GM12878 (cell line): ENCODE results near the gene EYS. TPM values are rescaled to one million over a fixed set of nuclear protein-coding genes. Genes with fewer than 3 reads are reported as not detected.

Experiments used
- ATAC-seq: fragments of 200-7000 bp; cut with Tn5 transposase; 3 replicates; pipeline ENCODE4 v1.9.1; 2020; ENCODE audit warnings: mild to moderate bottlenecking, moderate library complexity
- BruUV-seq: library from RNA; stranded (reverse); fragments of 400-500 nt; replicated peaks from 2 replicates; lab custom pipeline; 2021; lab: Mats Ljungman, UMichigan
- CTCF ChIA-PET: fragments of 300-600 bp; sonication (Branson Sonifier 250); formaldehyde crosslinking; extraction: SDS; loops from one replicate; lab custom pipeline; 2021; ENCODE audit warnings: inconsistent platforms; lab: Yijun Ruan, JAX
- POLR2A ChIA-PET: fragments of 350-600 bp; formaldehyde crosslinking; extraction: SDS; loops from one replicate; lab custom pipeline; 2021; ENCODE audit warnings: inconsistent platforms; lab: Charles Lee
- RAD21 ChIA-PET: fragments of 300-600 bp; sonication (Branson Sonifier 250); formaldehyde crosslinking; loops from one replicate; lab custom pipeline; 2023; ENCODE audit warnings: antibody characterized with exemption; ENCODE audit not compliant: unreplicated experiment; lab: Charles Lee
- SMC1A ChIA-PET: fragments of 300-600 bp; sonication (Branson Sonifier 250); formaldehyde crosslinking; loops from one replicate; lab custom pipeline; 2023; ENCODE audit not compliant: unreplicated experiment, uncharacterized antibody; lab: Charles Lee
- DNase-seq: peaks from one replicate; pipeline ENCODE4 v3.0.0-alpha.2; 2011; ENCODE audit warnings: low read depth, low spot score
- FAIRE-seq: peaks from 3 replicates; lab custom pipeline; 2011; peaks lifted over from hg19 to GRCh38; lab: Jason Lieb, UNC
- H2AFZ ChIP-seq: 2 replicates; pipeline ENCODE4 v1.6.0; 2011; ENCODE audit warnings: low read depth, low read length, control low read depth; ENCODE audit not compliant: control insufficient read depth
- H3K27ac ChIP-seq: 2 replicates; pipeline ENCODE4 v1.5.1; 2011; ENCODE audit warnings: control low read depth; ENCODE audit not compliant: control insufficient read depth, insufficient read depth
- H3K27me3 ChIP-seq, 2 experiments: replicated peaks in 1 of 2; 2 replicates each; pipeline versions ENCODE4 v1.6.0 to v1.6.1; 2011; ENCODE audit warnings: low read length in 1 of 2; ENCODE audit not compliant: control insufficient read depth in 2 of 2, insufficient read depth in 2 of 2
- H3K36me3 ChIP-seq, 2 experiments: 2 replicates each; pipeline ENCODE4 v1.5.1; 2011; ENCODE audit warnings: low read length in 1 of 2; ENCODE audit not compliant: control insufficient read depth in 2 of 2, insufficient read depth in 2 of 2
- H3K4me1 ChIP-seq: 2 replicates; pipeline ENCODE4 v1.6.1; 2011; ENCODE audit warnings: mild to moderate bottlenecking, low read length, moderate library complexity, mixed read lengths; ENCODE audit not compliant: control insufficient read depth, insufficient read depth
- H3K4me2 ChIP-seq: 2 replicates; pipeline ENCODE4 v1.6.0; 2011; ENCODE audit warnings: control low read depth; ENCODE audit not compliant: control insufficient read depth, insufficient read depth
- H3K4me3 ChIP-seq: fragments of 200-600 bp; sonication (generic); 2 replicates; pipeline ENCODE4 v1.5.1; 2016
- H3K79me2 ChIP-seq: 2 replicates; pipeline ENCODE4 v1.6.0; 2011; ENCODE audit warnings: low read length; ENCODE audit not compliant: control insufficient read depth, insufficient read depth
- H3K9ac ChIP-seq: 2 replicates; pipeline ENCODE4 v1.8.0; 2011; ENCODE audit warnings: low read length, control low read depth, mixed read lengths; ENCODE audit not compliant: control insufficient read depth, insufficient read depth
- H3K9me3 ChIP-seq: replicated peaks from 3 replicates; pipeline ENCODE4 v1.5.1; 2011; ENCODE audit warnings: mild to moderate bottlenecking, low read length; ENCODE audit not compliant: control insufficient read depth, insufficient read depth
- H4K20me1 ChIP-seq: 2 replicates; pipeline ENCODE4 v1.6.0; 2011; ENCODE audit not compliant: control insufficient read depth, insufficient read depth
- ASH2L ChIP-seq: fragments of 300-600, 200-600 bp; sonication (generic); IDR thresholded peaks from 2 replicates; pipeline ENCODE4 v1.6.1; 2017; ENCODE audit warnings: low read depth, mild to moderate bottlenecking, borderline replicate concordance
- CHD4 ChIP-seq: fragments of 200-600 bp; sonication (generic); IDR thresholded peaks from 2 replicates; pipeline ENCODE4 v1.6.1; 2016; ENCODE audit warnings: mild to moderate bottlenecking
- IRF4 ChIP-seq: IDR thresholded peaks from 2 replicates; pipeline ENCODE4 v1.6.1; 2011; ENCODE audit warnings: low read depth, low read length
- KDM1A ChIP-seq: fragments of 200-600 bp; sonication (generic); IDR thresholded peaks from 2 replicates; pipeline ENCODE4 v1.6.1; 2016; ENCODE audit warnings: borderline replicate concordance
- MYB ChIP-seq: fragments of 150-350 bp; IDR thresholded peaks from 2 replicates; pipeline ENCODE4 v1.6.1; 2014; ENCODE audit warnings: mild to moderate bottlenecking, low read depth, low read length, borderline replicate concordance
- NBN ChIP-seq: fragments of 450-650 bp; IDR thresholded peaks from 2 replicates; pipeline ENCODE4 v1.6.1; 2016
- PAX8 ChIP-seq: fragments of 450-650 bp; IDR thresholded peaks from 2 replicates; pipeline ENCODE4 v1.6.1; 2017; ENCODE audit warnings: mild to moderate bottlenecking, moderate library complexity
- RELA ChIP-seq: fragments of 450-650 bp; IDR thresholded peaks from 2 replicates; pipeline ENCODE4 v1.8.0; 2014; ENCODE audit warnings: borderline replicate concordance; ENCODE audit not compliant: partially characterized antibody
- SUPT20H ChIP-seq: IDR thresholded peaks from 2 replicates; pipeline ENCODE4 v1.6.1; 2011; ENCODE audit warnings: low read depth, mild to moderate bottlenecking, low read length, moderate library complexity, borderline replicate concordance; ENCODE audit not compliant: control insufficient read depth
- WGBS: methylation state at CpG from one replicate; pipeline ENCODE4 v1.1.6; 2016; ENCODE audit warnings: low lambda C conversion rate; ENCODE audit not compliant: insufficient replicate concordance, insufficient coverage; ENCODE audit errors: missing lambda C conversion rate; 5-methylcytosine and 5-hydroxymethylcytosine counted together
- in situ Hi-C: fragments of 300-500 bp; cut with MboI; formaldehyde crosslinking; loops from 9 replicates; pipeline ENCODE4 v1.14.3; 2018; ENCODE audit warnings: mixed read lengths
- intact Hi-C: fragments of 100-400 bp; cut with micrococcal nuclease; formaldehyde crosslinking; loops from one replicate; pipeline ENCODE4 v1.14.2; 2022; ENCODE audit not compliant: unreplicated experiment
- polyA plus RNA-seq, 11 experiments: library from polyadenylated mRNA; depleted of rRNA in 4 of 11; unstranded in 6 of 11; stranded (reverse) in 5 of 11; fragments of >200 nt; fragmentation: Nextera tagmentation in 4 of 11; fragmentation: Illumina TruSeq in 1 of 11; extraction: Ambion mirVana in 4 of 11; extraction: Trizol in 1 of 11; gene quantifications; 1 replicate in 1 of 11; 2 replicates in 10 of 11; pipeline versions ENCODE4 v1.2.1 to v1.2.3, GENCODE V29; 2011 to 2016; ENCODE audit warnings: inconsistent platforms in 2 of 11, missing spikeins in 2 of 11, low read depth in 1 of 11
- total RNA-seq, 4 experiments: library from RNA; depleted of rRNA in 3 of 4; stranded (reverse); fragments of >200 nt in 3 of 4; fragmentation: Illumina TruSeq in 1 of 4; extraction: Trizol in 1 of 4; gene quantifications; 2 replicates each; pipeline versions ENCODE4 v1.2.1 to v1.2.3, GENCODE V29; 2013 to 2021
- TF ChIP-seq, protein P1 (sequence below): fragments of 450-650 bp; IDR thresholded peaks from 2 replicates; pipeline ENCODE4 v1.6.1; 2018; ENCODE audit warnings: borderline replicate concordance, mild to moderate bottlenecking; ENCODE audit not compliant: partially characterized antibody
- TF ChIP-seq, protein P2 (sequence below): fragments of 150-350 bp; IDR thresholded peaks from 2 replicates; pipeline ENCODE4 v1.6.1; 2014; ENCODE audit warnings: mild to moderate bottlenecking, low read depth, low read length
- TF ChIP-seq, protein P3 (sequence below): IDR thresholded peaks from 2 replicates; pipeline ENCODE4 v1.6.1; 2012; ENCODE audit warnings: low read depth, low read length, improper control_type of control experiment

EYS gene
- total and polyA plus RNA-seq, 10 of the 15 experiments (the other 5 are each of a cell fraction or from before 2014, with no cell fraction given): under 0.01 to 0.14 (median 0.02) TPM; not detected in 1

- TF ChIP-seq, protein P1, sequence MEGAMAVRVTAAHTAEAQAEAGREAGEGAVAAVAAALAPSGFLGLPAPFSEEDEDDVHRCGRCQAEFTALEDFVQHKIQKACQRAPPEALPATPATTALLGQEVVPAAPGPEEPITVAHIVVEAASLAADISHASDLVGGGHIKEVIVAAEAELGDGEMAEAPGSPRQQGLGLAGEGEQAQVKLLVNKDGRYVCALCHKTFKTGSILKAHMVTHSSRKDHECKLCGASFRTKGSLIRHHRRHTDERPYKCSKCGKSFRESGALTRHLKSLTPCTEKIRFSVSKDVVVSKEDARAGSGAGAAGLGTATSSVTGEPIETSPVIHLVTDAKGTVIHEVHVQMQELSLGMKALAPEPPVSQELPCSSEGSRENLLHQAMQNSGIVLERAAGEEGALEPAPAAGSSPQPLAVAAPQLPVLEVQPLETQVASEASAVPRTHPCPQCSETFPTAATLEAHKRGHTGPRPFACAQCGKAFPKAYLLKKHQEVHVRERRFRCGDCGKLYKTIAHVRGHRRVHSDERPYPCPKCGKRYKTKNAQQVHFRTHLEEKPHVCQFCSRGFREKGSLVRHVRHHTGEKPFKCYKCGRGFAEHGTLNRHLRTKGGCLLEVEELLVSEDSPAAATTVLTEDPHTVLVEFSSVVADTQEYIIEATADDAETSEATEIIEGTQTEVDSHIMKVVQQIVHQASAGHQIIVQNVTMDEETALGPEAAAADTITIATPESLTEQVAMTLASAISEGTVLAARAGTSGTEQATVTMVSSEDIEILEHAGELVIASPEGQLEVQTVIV: no peak
- TF ChIP-seq ASH2L (no peak), PAX8 (no peak), CHD4 (no peak), KDM1A (no peak)
- TF ChIP-seq, protein P2, sequence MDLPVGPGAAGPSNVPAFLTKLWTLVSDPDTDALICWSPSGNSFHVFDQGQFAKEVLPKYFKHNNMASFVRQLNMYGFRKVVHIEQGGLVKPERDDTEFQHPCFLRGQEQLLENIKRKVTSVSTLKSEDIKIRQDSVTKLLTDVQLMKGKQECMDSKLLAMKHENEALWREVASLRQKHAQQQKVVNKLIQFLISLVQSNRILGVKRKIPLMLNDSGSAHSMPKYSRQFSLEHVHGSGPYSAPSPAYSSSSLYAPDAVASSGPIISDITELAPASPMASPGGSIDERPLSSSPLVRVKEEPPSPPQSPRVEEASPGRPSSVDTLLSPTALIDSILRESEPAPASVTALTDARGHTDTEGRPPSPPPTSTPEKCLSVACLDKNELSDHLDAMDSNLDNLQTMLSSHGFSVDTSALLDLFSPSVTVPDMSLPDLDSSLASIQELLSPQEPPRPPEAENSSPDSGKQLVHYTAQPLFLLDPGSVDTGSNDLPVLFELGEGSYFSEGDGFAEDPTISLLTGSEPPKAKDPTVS: no peak
- TF ChIP-seq, protein P3, sequence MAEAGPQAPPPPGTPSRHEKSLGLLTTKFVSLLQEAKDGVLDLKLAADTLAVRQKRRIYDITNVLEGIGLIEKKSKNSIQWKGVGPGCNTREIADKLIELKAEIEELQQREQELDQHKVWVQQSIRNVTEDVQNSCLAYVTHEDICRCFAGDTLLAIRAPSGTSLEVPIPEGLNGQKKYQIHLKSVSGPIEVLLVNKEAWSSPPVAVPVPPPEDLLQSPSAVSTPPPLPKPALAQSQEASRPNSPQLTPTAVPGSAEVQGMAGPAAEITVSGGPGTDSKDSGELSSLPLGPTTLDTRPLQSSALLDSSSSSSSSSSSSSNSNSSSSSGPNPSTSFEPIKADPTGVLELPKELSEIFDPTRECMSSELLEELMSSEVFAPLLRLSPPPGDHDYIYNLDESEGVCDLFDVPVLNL: no peak
These were observed 1721.8 kb downstream of the EYS start (continued) for GRCh38 chr6:63985223-63985622.

DNA sequence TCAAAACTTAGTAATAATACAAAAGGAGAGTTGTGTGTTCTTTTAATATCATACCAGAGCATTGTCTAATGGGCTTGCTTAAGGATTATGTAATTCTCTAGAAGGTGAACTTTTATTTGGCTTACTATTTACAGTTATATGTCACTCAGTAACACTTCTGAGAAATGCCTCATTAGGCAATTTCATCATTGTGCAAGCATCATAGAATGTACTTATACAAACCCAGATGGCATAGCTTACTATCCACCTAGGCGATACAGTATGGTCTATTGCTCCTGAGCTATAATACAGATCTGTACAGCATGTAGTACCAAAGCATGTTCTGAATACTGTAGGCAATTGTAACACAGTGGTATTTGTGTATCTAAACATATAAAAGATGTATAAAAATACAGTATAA lies 1731.3 kb downstream of the EYS start:
- CTCF ChIA-PET: no interaction called here
- Histone ChIP-seq H3K79me2 (no peaks in the 10 kb centered on the region), H3K4me1 (no peaks in the 10 kb centered on the region)
- no TSS peak for BruUV-seq
- 0% methylated on average over 1 of the region's 1 CpG for WGBS
- intact Hi-C loops (no loop called here), in situ Hi-C loops (no loop called here)
- TF ChIP-seq MYB (no peak), RELA (no peak), NBN (no peak), KDM1A (no peak), IRF4 (no peak), SUPT20H (no peak)
- TF ChIP-seq, all 136 proteins: peak for 0
- Histone ChIP-seq H3K27ac (no peak overlapping the region), H2AFZ (no peak overlapping the region), H3K4me3 (no peak overlapping the region), H3K9me3 (no peaks in the 10 kb centered on the region), H3K27me3 (no peaks in the 10 kb centered on the region), H3K36me3 (no peaks in the 10 kb centered on the region), H3K4me2 (no peak overlapping the region), H4K20me1 (no peaks in the 10 kb centered on the region), H3K9ac (no peak overlapping the region)
- RAD21 ChIA-PET: no interaction called here
- no peak for DNase-seq
- FAIRE-seq: no peak
- POLR2A ChIA-PET: no interaction called here
- ATAC-seq: no peak
- SMC1A ChIA-PET: no interaction called here
